ENCODE measurements around the gene PEAK1.

Gene PEAK1

DNA sequence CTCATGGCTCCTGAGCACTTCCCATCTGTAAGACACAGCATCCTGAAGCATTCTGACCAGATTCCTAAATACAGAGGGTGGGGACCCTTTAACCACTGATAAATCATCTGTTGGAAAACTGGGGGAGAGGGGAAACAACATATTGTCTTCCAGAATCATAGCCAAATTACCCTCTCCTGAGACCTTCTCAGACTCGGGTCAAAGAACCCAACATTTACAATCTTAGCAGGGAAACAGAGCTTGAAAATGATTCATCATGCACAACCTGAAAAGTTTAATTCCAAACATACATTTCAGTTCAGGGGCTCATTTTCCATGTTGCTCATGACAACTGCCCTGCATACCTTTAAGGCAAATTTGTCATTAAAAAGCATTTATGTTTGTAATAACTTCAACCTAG is 300.5 kb downstream of the PEAK1 start:
- no peak for DNase-seq
- TF ChIP-seq GATA1 (IDR thresholded peaks at IDR 0.05; ENCODE audit: low read depth, low read length) (no peak), POLR2A (IDR thresholded peaks at IDR 0.05; ENCODE audit: low read length) (no peak)

DNA sequence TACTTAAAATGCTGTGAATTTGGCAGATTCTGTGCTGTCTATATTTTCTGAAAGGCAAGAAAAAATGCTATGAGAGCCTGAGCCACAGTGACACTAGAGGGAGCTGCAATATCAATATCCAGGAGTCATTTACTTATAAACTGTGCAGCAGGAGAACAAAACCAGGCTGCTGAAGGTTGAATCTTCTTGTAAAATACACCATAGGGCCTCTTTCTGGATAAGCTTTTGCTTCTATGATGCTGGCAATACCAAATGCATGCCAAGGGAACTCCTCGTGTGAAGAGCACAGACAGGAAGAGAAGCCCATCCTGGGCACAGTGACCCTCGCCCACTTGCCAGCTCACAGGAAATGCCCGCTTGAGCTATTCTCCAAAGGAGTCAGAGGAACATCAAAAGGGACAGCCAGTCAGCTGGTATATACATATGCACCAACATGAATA is 301.0 kb downstream of the PEAK1 start:
- TF ChIP-seq POLR2A (IDR thresholded peaks at IDR 0.05; ENCODE audit: low read length) (no peak), GATA1 (IDR thresholded peaks at IDR 0.05; ENCODE audit: low read depth, low read length) (no peak)
- peak; percentile 56 to 72 for DNase-seq

DNA sequence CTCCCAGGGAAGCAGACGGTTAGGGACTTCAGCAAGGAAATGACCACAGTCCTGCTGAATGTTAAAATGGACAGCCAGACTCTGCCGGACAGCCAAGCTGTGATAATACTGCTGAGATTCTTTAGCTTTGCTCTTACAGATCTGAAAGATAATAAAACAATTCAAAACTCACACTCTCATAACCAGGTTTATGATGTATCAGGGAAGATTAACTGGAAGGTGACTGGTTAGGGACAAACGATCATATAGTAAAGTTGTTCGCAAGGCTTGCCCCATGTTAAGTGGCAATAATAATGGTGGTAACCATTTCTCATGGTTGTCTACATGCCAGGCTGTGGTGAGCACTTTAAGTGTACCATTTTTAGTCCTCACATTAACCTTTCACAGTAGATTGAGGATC is 304.7 kb downstream of the PEAK1 start:
- no peak for TF ChIP-seq GATA1 (IDR thresholded peaks at IDR 0.05; ENCODE audit: low read depth, low read length)
- no peak for TF ChIP-seq POLR2A (IDR thresholded peaks at IDR 0.05; ENCODE audit: low read length)
- no peak for DNase-seq

DNA sequence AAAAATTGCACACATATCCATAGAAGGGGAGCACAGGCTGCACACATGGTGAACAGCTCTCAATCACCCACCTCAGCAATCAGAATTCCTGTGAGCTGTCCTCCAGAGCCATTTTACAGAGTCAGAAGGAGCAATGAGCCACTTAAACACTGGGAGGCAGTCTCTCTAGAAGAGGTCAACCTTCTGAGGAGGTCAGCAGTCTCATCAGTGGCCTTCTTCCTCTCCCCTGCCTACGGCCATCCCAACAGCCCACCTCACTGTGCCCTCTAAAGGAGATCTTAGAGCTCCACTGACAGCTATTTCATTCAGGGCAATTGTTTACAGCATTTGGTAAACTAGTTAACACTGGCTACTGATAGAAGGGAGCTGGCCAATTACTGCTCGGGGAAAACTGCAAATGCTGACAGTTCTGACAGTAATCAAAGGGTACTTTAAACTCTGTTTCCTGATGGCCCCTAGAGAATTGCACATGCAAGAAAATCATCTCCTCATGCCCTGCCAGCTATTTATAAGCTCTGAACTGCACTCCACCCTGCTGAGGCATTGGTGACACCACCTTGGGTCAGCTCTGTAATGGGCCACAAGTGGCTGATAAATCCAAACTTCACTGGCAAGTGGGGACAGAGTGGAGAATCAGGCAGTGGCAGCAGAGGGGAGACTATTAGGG is 306.9 kb downstream of the PEAK1 start:
- DNase-seq, result no peak
- TF ChIP-seq POLR2A (IDR thresholded peaks at IDR 0.05; ENCODE audit: low read length) (no peak), GATA1 (IDR thresholded peaks at IDR 0.05; ENCODE audit: low read depth, low read length) (no peak)

DNA sequence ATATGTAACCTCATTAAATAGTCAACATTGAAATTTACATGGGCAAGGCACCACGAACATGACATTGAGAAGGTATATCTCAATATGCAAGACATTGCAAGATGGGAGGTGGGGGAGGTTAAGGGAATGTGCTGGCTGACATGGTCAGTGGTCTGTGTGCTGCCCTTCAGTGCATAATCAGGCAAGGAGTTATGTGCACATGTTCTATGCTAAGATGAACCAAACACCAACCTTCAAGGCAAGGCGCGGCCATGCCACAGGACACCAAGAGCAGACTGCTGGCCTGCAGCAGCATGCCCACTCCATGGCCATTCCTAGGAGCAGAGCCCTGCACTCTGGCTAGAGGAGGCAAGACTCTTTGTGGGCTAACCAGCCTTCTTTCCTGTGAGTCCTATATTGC is 308.1 kb downstream of the PEAK1 start:
- no peak for DNase-seq
- TF ChIP-seq GATA1 (IDR thresholded peaks at IDR 0.05; ENCODE audit: low read depth, low read length) (no peak), POLR2A (IDR thresholded peaks at IDR 0.05; ENCODE audit: low read length) (no peak)

DNA sequence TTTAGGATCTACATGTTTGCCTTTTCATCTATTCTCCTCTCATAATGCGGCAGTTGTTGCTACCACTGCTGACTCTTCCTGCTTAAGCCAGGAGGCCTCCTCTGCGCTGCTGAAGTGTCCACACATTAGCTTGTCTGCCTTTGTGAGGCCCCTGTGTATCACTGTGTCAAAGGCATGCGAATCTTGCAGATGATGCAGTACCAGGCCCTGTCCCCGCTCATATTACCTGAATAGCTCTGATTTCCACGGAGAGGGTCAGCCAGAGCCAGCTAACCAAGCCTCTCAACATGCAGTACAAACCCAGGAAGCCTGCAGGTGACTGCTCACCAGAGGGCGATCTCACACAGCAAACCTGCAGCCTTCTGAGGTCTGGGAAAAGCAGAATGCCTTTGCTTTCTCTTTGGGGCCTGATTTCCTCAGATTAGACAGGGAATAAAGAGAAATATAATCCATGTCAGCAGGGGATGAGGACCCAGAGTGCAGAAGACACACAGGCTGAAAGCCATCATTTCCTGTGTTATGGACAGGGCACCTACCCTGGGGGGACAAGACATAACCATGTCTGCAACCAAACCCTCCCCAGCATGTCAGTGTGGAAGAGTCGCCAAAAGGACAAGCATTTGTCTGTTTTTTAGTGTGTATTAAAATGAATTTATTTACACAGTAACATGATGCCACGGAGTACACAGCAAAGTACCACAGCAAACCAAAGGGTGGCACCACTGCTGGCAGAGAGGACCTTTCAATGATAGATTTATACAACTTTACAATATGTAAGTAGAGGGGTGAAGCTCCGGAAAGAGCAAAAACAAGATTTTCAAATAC is 312.2 kb downstream of the PEAK1 start:
- TF ChIP-seq POLR2A (IDR thresholded peaks at IDR 0.05; ENCODE audit: low read length), result no peak
- TF ChIP-seq GATA1 (IDR thresholded peaks at IDR 0.05; ENCODE audit: low read depth, low read length), result no peak
- peak; percentile 29 to 60 for DNase-seq

DNA sequence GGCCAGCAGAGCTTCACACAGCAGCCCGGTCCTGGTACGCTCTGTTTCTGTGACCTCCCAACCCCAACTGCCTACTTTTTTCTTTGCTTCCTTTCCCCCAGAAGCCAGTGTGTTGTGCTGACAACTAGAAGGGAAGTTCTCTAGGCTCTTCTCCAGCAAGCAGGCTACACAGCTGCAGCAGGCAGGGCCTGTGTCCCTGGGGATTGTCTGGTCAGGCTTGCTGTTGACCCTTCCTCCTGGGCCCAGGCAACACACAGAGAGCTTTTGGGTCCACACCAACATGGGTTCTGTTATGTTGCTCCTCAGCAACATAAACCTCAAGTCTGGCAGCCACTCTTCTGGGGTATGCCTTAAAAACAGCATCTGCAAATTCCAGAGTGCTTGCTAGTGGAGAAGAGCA is 312.8 kb downstream of the PEAK1 start:
- no peak for DNase-seq
- no peak for TF ChIP-seq GATA1 (IDR thresholded peaks at IDR 0.05; ENCODE audit: low read depth, low read length)
- TF ChIP-seq POLR2A (IDR thresholded peaks at IDR 0.05; ENCODE audit: low read length), result no peak

DNA sequence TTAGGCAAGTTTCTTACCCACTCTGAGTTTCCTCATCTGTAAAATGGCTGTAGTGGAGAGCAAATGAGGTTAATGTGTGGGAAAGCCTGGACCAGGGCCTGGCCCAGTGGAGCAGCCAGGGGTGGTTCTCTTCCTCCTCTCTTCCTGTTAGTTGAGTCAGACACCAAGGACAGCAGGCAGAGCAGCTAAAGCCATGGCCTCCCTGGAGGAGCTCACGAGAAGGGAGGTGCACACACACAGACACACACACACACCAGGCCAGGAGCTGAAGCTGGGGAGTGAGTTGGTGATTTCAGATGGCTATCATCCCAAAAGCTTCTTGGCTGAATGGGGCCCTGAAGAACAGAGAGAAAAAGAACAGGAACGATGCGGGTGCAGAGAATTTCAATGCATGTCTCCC is 315.7 kb downstream of the PEAK1 start:
- TF ChIP-seq POLR2A (IDR thresholded peaks at IDR 0.05; ENCODE audit: low read length) (no peak), GATA1 (IDR thresholded peaks at IDR 0.05; ENCODE audit: low read depth, low read length) (no peak)
- no peak for DNase-seq

DNA sequence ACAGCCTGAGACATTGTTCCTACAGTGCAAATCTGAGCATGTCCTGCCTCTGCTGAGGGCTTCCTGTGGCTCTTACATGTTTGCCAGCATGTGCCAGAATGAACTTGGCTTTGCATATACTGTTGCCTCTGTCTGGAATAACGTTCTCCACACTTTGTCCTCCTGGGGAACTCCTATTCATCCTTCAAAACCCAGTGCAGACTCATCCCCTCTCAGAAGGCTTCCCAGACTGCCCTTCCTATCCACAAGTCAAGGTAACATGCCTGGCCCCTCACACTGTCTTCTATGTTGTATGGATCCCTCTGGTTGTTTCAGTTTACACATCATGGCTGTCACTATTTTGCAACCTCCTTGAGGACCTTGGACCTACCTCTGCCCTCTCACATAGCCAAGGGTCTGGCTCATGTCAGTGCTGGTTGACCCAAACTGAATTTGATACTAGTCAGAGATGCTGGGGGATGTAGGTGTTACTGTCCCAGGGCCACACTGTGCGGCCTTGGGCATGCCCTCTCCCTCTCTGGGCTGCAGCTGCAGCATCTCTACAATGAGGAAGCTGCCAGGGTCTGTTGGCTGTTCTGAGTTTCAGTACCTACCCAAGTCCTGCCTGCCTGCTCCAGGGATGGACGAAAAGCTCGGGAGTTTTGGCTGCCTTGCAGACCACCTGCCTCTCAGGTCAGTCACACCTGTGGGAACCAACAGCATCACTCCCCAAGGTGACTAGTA is 320.0 kb downstream of the PEAK1 start:
- no peak for DNase-seq
- TF ChIP-seq POLR2A (IDR thresholded peaks at IDR 0.05; ENCODE audit: low read length), result no peak
- TF ChIP-seq GATA1 (IDR thresholded peaks at IDR 0.05; ENCODE audit: low read depth, low read length), result no peak

DNA sequence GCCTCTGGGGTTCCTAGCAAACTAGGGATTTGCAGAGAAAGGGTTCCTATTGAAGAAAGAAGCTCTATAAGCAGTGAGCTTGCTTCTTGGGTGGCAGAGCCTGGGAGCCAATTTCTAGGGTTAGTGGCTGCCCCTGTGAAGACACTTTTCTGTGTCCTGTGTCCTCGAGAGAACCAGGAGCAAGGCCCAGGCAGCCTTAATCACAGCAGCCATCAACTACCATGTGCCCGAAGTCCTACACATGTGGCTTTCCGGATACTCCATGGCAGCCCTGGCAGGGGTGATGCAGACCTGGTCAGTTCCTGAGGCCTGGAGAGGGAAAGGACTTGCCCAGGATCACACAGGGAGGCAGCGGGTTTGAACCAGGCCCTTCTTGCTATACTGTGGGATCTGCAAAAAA is 321.3 kb downstream of the PEAK1 start:
- no peak for DNase-seq
- TF ChIP-seq GATA1 (IDR thresholded peaks at IDR 0.05; ENCODE audit: low read depth, low read length), result no peak
- no peak for TF ChIP-seq POLR2A (IDR thresholded peaks at IDR 0.05; ENCODE audit: low read length)

DNA sequence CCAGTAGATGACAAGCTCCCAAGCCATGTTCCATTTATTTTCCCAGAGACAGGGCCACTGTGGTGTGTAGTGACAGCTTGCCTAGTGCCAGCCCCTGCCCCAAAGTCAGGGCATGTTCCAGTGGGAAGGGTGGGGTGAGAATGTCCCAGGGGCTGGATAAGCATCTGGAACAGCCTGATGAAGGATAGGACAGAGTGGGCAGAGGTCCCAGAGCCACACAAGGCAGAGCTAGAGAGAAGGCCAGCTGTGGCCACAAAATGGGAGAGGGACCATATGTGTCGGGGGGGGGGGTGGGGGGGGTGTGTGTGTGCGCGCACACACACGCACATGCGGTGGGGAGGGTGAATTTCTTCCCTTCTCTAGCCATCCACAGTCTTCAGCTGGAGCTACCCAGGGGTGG is 322.0 kb downstream of the PEAK1 start:
- DNase-seq, result no peak
- no peak for TF ChIP-seq GATA1 (IDR thresholded peaks at IDR 0.05; ENCODE audit: low read depth, low read length)
- TF ChIP-seq POLR2A (IDR thresholded peaks at IDR 0.05; ENCODE audit: low read length), result no peak

DNA sequence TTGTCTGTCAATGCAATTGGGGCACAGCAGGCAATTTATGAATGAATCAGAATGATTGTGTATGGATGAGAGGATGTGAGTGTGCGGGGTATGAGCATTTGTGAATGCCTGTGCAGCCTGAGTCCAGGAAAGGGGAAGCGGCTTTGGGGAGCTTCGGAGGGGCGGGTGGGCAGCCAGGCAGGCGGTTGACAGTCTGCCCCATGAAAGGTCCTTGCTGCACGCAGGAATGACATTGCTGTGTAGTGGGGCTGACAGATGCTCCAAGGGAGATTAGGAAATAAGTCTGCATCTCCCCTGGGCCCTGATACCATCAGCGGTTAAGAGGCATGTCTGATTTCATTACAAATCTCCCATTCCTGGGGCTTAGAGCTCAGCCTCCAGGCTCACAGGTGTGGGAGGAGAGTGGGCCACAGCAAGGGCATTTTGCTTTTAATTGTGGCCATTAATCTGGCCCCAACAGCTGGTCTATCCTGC is 322.6 kb downstream of the PEAK1 start:
- TF ChIP-seq POLR2A (IDR thresholded peaks at IDR 0.05; ENCODE audit: low read length) (no peak), GATA1 (IDR thresholded peaks at IDR 0.05; ENCODE audit: low read depth, low read length) (no peak)

DNA sequence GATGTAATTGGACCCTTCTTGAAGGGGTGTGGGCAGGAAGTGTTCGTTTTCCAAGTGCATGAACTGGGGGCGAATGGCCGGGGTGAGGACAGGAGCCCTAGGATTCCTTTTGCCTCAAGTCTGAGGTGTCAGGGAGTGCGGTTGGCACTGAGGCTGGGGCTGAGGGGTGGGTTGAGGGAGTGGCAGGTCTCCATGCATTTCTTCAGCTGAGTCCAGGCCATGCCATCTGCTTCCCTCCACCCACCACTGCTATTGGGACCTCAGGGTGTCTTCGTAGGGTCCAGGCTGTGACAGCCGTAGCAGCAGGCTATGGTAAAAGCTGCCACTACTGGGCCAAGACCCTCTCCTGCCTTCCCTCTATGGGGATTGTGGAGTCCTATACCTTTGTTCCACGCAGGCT is 323.4 kb downstream of the PEAK1 start:
- no peak for DNase-seq
- TF ChIP-seq POLR2A (IDR thresholded peaks at IDR 0.05; ENCODE audit: low read length) (no peak), GATA1 (IDR thresholded peaks at IDR 0.05; ENCODE audit: low read depth, low read length) (no peak)

More for the DNA sequence above, 322.6 kb downstream of the PEAK1 start:
- peak; percentile 6 to 39 for DNase-seq

DNA sequence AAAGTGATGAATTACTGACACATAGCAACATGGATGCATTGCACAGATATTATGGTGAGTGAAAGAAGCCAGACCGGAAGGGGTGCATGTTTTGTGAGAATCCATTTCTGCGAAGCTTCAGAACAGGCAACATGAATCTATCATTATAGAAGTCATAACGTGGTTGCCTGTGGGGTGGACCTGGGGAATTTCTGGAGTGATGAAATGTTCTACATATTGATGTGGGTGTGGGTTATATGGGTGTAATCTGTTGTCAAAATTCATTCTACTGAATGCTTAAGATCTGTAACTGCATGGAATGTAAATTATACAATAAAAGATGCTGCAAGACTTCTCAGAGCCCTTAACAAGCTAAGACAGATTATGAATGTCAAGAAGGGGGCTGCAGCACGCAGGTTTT is 323.8 kb downstream of the PEAK1 start:
- no peak for DNase-seq
- no peak for TF ChIP-seq POLR2A (IDR thresholded peaks at IDR 0.05; ENCODE audit: low read length)

Measured in erythroblast (primary cell).